Measurements from ENCODE around the gene LPCAT2.

LPCAT2 gene

GRCh38 chr16:55475919-55476318, 33.0 kb upstream of the LPCAT2 start:
- Mint-ChIP-seq H3K27me3 (peaks cover 41 to 50% of the 10 kb centered on the region in 2 donors), H3K4me3 (no peak overlapping the region), H3K4me1 (peaks cover 0 to 3% of the 10 kb centered on the region in 2 donors), H3K9me3 (no peaks in the 10 kb centered on the region), H3K27ac (no peak overlapping the region), H3K36me3 (no peaks in the 10 kb centered on the region)
- ATAC-seq (replicated peaks): no peak
- no peak for DNase-seq

GRCh38 chr16:55476625-55477533, 32.0 kb upstream of the LPCAT2 start:
- no peak for ATAC-seq (replicated peaks)
- no peaks in the 10 kb centered on the region for H3K36me3 Mint-ChIP-seq
- no peaks in the 10 kb centered on the region for H3K9me3 Mint-ChIP-seq
- peaks cover 0 to 1% of the 10 kb centered on the region in 2 donors for H3K4me1 Mint-ChIP-seq
- H3K27me3 Mint-ChIP-seq: peaks cover 42 to 51% of the 10 kb centered on the region in 2 donors
- H3K27ac Mint-ChIP-seq: no peak overlapping the region
- H3K4me3 Mint-ChIP-seq: no peak overlapping the region
- no peak for DNase-seq

- H3K9me3 Mint-ChIP-seq: no peaks in the 10 kb centered on the region
Measured at GRCh38 chr16:55477736-55478135, 31.1 kb upstream of the LPCAT2 start.

GRCh38 chr16:55478827-55479429, 29.9 kb upstream of the LPCAT2 start, which contains the start of gene MMP2:
MMP2 (plus strand) TSS chr16:55479198; CDS start chr16:55479480, 282 bp downstream.
- H3K4me3 Mint-ChIP-seq: no peak within 1 kb of the TSS
- no peak for DNase-seq
- H3K36me3 Mint-ChIP-seq: no peaks in the 10 kb centered on the region

More at GRCh38 chr16:55477736-55478135, 31.1 kb upstream of the LPCAT2 start:
- DNase-seq: no peak
- Mint-ChIP-seq H3K36me3 (no peaks in the 10 kb centered on the region), H3K4me1 (peaks cover 0 to 1% of the 10 kb centered on the region in 2 donors), H3K4me3 (no peak overlapping the region), H3K27ac (no peak overlapping the region), H3K27me3 (peaks cover 42 to 51% of the 10 kb centered on the region in 2 donors)
- ATAC-seq (replicated peaks): no peak

GRCh38 chr16:55479430-55480140, 29.3 kb upstream of the LPCAT2 start:
- Mint-ChIP-seq H3K4me1 (peaks cover 0 to 1% of the 10 kb centered on the region in 2 donors), H3K4me3 (no peak overlapping the region), H3K27me3 (peaks cover 37 to 50% of the 10 kb centered on the region in 2 donors), H3K9me3 (peaks cover 0 to 3% of the 10 kb centered on the region in 2 donors), H3K27ac (no peak overlapping the region), H3K36me3 (no peaks in the 10 kb centered on the region)
- no peak for ATAC-seq (replicated peaks)
- no peak for DNase-seq

More at GRCh38 chr16:55478827-55479429, 29.9 kb upstream of the LPCAT2 start, which contains the start of gene MMP2:
- peaks cover 0 to 1% of the 10 kb centered on the region in 2 donors for H3K4me1 Mint-ChIP-seq
- H3K27me3 Mint-ChIP-seq: peaks cover 42 to 53% of the 10 kb centered on the region in 2 donors
- peaks cover 0 to 2% of the 10 kb centered on the region in 2 donors for H3K9me3 Mint-ChIP-seq
- no peak within 1 kb of the TSS for H3K27ac Mint-ChIP-seq
- no peak for ATAC-seq (replicated peaks)

- H3K4me1 Mint-ChIP-seq: peaks cover 0 to 1% of the 10 kb centered on the region in 2 donors
- ATAC-seq (replicated peaks): no peak
- no peak overlapping the region for H3K27ac Mint-ChIP-seq
- H3K4me3 Mint-ChIP-seq: no peak overlapping the region
- H3K27me3 Mint-ChIP-seq: peaks cover 37 to 53% of the 10 kb centered on the region in 2 donors
- H3K36me3 Mint-ChIP-seq: no peaks in the 10 kb centered on the region
- peaks cover 0 to 3% of the 10 kb centered on the region in 2 donors for H3K9me3 Mint-ChIP-seq
- DNase-seq: no peak
Measured at GRCh38 chr16:55480228-55480655, 28.6 kb upstream of the LPCAT2 start.

GRCh38 chr16:55481023-55481422, 27.8 kb upstream of the LPCAT2 start:
- peaks cover 37 to 50% of the 10 kb centered on the region in 2 donors for H3K27me3 Mint-ChIP-seq
- peaks cover 0 to 1% of the 10 kb centered on the region in 2 donors for H3K4me1 Mint-ChIP-seq
- ATAC-seq (replicated peaks) (no peak), DNase-seq (no peak)
- no peak overlapping the region for H3K4me3 Mint-ChIP-seq
- H3K36me3 Mint-ChIP-seq: no peaks in the 10 kb centered on the region
- no peak overlapping the region for H3K27ac Mint-ChIP-seq
- peaks cover 0 to 3% of the 10 kb centered on the region in 2 donors for H3K9me3 Mint-ChIP-seq

GRCh38 chr16:55482056-55482455, 26.8 kb upstream of the LPCAT2 start:
- ATAC-seq (replicated peaks) (no peak), DNase-seq (no peak)
- H3K27me3 Mint-ChIP-seq: peaks cover 37 to 46% of the 10 kb centered on the region in 2 donors
- no peak overlapping the region for H3K4me3 Mint-ChIP-seq
- H3K4me1 Mint-ChIP-seq: peaks cover 0 to 1% of the 10 kb centered on the region in 2 donors
- no peak overlapping the region for H3K27ac Mint-ChIP-seq
- H3K36me3 Mint-ChIP-seq: no peaks in the 10 kb centered on the region
- H3K9me3 Mint-ChIP-seq: peaks cover 0 to 3% of the 10 kb centered on the region in 2 donors

GRCh38 chr16:55487048-55487803, 21.6 kb upstream of the LPCAT2 start:
- Mint-ChIP-seq H3K4me3 (no peak overlapping the region), H3K9me3 (peaks cover 0 to 3% of the 10 kb centered on the region in 2 donors), H3K27ac (no peak overlapping the region), H3K4me1 (no peaks in the 10 kb centered on the region), H3K36me3 (no peaks in the 10 kb centered on the region), H3K27me3 (peaks cover 5 to 13% of the 10 kb centered on the region in 2 donors)
- ATAC-seq (replicated peaks) (no peak), DNase-seq (no peak)

- Mint-ChIP-seq H3K4me3 (no peak overlapping the region), H3K27ac (no peak overlapping the region), H3K9me3 (peaks cover 0 to 3% of the 10 kb centered on the region in 2 donors), H3K27me3 (peaks cover 5 to 13% of the 10 kb centered on the region in 2 donors), H3K36me3 (no peaks in the 10 kb centered on the region), H3K4me1 (no peaks in the 10 kb centered on the region)
- DNase-seq: no peak
- ATAC-seq (replicated peaks): no peak
Measured at GRCh38 chr16:55488306-55488705, 20.6 kb upstream of the LPCAT2 start.

- Mint-ChIP-seq H3K36me3 (no peaks in the 10 kb centered on the region), H3K27ac (no peak overlapping the region), H3K27me3 (peaks cover 5 to 10% of the 10 kb centered on the region in 2 donors), H3K4me3 (no peak overlapping the region), H3K4me1 (no peaks in the 10 kb centered on the region), H3K9me3 (no peaks in the 10 kb centered on the region)
- DNase-seq (no peak), ATAC-seq (replicated peaks) (no peak)
Measured at GRCh38 chr16:55489119-55489955, 19.5 kb upstream of the LPCAT2 start.

GRCh38 chr16:55489956-55490265, 19.0 kb upstream of the LPCAT2 start:
- Mint-ChIP-seq H3K36me3 (no peaks in the 10 kb centered on the region), H3K9me3 (no peaks in the 10 kb centered on the region), H3K27me3 (peaks cover 5% of the 10 kb centered on the region in 2 donors), H3K4me1 (no peaks in the 10 kb centered on the region), H3K27ac (no peak overlapping the region), H3K4me3 (no peak overlapping the region)
- no peak for ATAC-seq (replicated peaks)
- no peak for DNase-seq

- Mint-ChIP-seq H3K36me3 (no peaks in the 10 kb centered on the region), H3K9me3 (no peaks in the 10 kb centered on the region), H3K4me3 (no peak overlapping the region), H3K4me1 (no peaks in the 10 kb centered on the region), H3K27ac (no peak overlapping the region), H3K27me3 (peaks cover 4 to 5% of the 10 kb centered on the region in 2 donors)
- ATAC-seq (replicated peaks) (no peak), DNase-seq (no peak)
Measured at GRCh38 chr16:55490301-55490700, 18.6 kb upstream of the LPCAT2 start.
